Uterus (tissue), 2 donors: Measurements from ENCODE around the gene C11orf91.

Experiments used
- CTCF ChIP-seq, 4 experiments: fragments of 200-600 bp in 2 of 4; fragments of 450-650 bp in 2 of 4; sonication (generic) in 2 of 4; IDR thresholded peaks; one replicate each; pipeline ENCODE4 v1.5.1; 2016 to 2019; ENCODE audit warnings: antibody characterized with exemption in 4 of 4, mild to moderate bottlenecking in 2 of 4, moderate library complexity in 1 of 4
- POLR2A ChIP-seq, 2 donors: fragments of 450-650 bp; IDR thresholded peaks; one replicate each; pipeline ENCODE4 v1.6.1; 2016; ENCODE audit warnings: antibody characterized with exemption in 2 of 2, mild to moderate bottlenecking in 1 of 2, moderate library complexity in 1 of 2

- TF ChIP-seq CTCF (IDR thresholded peaks at IDR 0.05) = no peak
- TF ChIP-seq POLR2A (IDR thresholded peaks at IDR 0.05) = no peak
These were observed 46.0 kb downstream of the C11orf91 start for GRCh38 chr11:33654594-33654993.
